Inflammatory macrophage treated with lipopolysaccharide for 1 hour (primary cell): ENCODE results near the gene RNF26.
A peak's percentile ranks its signal among the peaks of the same experiment; 100 is the strongest.

Experiments
- DNase-seq, 2 donors: peaks; one replicate each; pipeline ENCODE4 v3.0.0-alpha.2; 2020 to 2022

RNF26 gene

GRCh38 chr11:119334174-119334930, at the start of gene RNF26:
RNF26 (plus strand) TSS chr11:119334527; CDS start chr11:119335123, 596 bp downstream.
- DNase-seq: peak; percentile 96 to 99

GRCh38 chr11:119285431-119285830, 48.9 kb upstream of the RNF26 start:
- DNase-seq: no peak

- no peak for DNase-seq
Measured at GRCh38 chr11:119288219-119288618, 46.1 kb upstream of the RNF26 start.

- DNase-seq: no peak
Measured at GRCh38 chr11:119290894-119291497, 43.3 kb upstream of the RNF26 start.

DNA sequence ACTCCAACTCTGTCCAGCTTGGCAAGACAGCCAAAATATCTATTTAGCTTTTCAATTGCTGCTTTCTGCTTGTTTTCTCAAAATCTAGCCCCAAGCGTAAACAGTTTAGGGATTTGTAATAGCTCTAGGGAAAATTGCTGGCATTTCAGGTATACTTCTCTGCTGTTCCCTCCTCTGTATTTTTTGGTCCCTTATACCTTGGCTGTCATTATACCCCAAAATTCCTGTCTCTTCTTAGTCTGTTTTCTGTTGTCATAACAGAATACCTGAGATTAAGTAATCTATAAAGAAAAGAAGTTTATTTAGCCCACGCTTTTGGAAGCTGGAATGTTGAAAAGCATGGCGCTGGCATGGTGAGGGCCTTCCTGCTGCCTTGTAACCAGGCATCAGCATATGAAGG, 40.9 kb upstream of the RNF26 start:
- DNase-seq: no peak

DNA sequence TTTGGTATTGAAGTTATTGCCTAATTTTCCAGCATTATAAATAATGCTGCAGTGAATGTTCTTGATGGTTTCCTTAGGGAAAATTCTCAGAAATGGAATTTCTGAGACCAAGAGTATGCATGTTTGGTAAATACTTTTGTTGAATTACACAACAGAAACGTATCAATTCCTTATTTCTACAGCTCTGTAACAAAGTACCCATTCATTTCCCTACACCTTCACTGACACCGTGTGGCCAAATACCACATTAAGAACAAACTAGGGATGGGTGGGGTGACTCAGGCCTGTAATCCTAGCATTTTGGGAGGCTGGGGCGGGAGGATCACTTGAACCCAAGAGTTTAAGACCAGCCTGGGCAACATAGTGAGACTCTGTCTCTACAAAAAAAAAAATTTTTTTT, 39.1 kb upstream of the RNF26 start:
- no peak for DNase-seq

DNA sequence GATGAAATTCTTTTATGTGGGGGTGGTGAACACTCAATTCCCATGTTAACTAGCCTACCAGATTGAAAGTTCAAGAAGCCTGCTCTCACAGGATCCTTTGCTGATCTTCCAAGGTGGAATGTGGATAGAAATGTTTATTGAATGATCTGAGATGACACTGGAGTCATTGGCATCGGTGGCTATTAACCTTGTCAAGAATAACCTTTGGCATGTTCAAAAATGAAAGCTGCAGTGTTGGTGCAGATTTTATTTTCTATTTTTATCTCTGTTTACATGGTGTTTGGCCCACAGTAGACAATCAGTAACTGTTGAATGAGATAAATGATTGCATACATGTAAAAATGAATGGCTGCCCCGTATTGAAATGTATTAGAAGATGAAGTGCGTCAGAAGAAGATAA, 36.4 kb upstream of the RNF26 start:
- no peak for DNase-seq

GRCh38 chr11:119298726-119299125, 35.6 kb upstream of the RNF26 start:
- no peak for DNase-seq

DNA sequence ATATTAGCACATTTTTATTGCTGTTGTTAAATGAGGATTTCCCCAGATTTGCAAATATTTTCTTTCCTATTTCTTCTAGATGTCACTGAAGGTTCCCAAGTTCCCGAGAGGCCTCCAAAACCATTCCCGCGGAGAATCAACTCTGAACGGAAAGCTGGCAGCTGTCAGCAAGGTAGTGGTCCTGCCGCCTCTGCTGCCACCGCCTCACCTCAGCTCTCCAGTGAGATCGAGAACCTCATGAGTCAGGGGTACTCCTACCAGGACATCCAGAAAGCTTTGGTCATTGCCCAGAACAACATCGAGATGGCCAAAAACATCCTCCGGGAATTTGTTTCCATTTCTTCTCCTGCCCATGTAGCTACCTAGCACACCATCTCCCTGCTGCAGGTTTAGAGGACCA, 34.9 kb upstream of the RNF26 start:
- no peak for DNase-seq

DNA sequence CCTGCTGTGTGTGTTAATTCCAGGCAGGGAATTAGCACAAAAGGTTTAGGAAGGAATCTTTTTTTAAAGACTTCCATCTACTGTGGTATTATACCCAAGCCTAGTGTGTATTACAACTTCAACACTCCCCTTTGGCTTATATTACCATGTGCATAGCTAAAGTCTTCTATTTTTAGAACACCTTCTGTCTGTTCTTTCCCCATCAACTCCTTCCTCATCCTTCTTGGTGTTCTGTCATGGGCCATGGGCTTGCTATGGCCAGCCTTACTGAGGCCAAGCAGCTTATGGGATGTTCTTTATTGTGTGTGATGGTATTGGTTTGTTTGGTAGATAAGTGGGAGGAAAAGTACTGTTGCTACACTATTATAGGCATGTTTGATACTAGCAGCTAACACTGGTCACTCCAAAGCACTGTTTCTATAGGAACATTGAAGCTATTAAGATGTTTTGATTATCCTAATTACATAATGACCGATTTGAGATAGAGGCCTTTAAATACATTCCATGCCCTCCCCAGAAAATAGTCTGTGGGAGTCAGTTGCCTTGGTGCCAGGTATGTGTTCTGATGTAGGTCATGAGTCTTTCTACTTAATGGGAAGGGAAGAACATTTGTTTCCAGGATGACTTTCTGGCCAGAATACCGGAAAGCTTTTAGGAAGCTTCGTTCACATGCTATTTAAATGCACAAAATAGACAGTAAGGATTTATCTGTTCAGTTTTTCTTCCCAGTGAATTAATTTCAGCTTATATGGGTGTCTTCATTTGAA, 33.9 kb upstream of the RNF26 start:
- no peak for DNase-seq

- DNase-seq: no peak
Measured at GRCh38 chr11:119303227-119303718, 31.1 kb upstream of the RNF26 start.

- DNase-seq: peak; percentile 3 to 64
Measured at GRCh38 chr11:119305556-119306372, 28.6 kb upstream of the RNF26 start.

DNA sequence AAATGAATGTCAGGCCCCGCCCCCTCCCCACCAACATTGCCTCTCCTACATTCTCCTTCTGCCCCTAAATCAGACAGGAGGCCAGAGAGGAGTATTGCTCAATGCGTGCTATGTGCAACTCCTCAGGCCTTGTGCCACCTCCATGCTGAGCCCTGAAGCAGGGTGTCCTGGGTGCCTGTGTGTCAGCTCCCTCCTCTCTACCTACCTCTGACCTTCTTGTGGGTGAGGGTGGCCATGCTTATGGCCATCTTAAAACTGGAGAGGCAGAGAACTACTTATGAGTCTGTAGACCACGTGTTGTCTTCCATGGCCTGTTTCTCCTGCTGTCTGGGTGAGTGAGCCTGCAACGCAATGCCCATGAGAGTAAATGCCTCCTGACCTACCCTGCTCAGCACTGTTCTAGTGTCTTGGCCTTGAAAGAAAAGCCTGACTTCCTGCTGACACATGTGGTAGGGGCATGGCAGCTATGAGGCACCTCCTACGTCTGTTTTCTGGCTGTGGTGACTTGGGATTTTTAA, 27.9 kb upstream of the RNF26 start:
- DNase-seq: peak in 1 of 2 donors; percentile 55

- DNase-seq: no peak
Measured at GRCh38 chr11:119307219-119307618, 27.1 kb upstream of the RNF26 start.

GRCh38 chr11:119307974-119308373, 26.4 kb upstream of the RNF26 start:
- DNase-seq: no peak

DNA sequence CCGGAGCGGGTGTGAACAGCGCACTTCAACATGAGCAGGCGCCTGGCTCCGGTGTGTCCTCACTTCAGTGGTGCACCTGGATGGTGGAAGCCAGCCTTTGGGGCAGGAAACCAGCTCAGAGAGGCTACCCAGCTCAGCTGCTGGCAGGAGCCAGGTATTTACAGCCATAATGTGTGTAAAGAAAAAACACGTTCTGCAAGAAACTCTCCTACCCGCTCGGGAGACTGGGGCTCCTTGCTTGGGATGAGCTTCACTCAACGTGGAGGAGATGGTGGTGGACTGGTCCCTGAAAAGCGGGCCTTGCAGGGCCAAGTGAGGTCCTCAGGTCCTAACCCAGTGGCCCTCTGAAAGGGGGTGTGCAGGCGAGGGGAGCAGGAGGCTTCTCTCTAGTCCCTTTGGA, 24.9 kb upstream of the RNF26 start:
- no peak for DNase-seq

- no peak for DNase-seq
Measured at GRCh38 chr11:119309953-119310681, 24.2 kb upstream of the RNF26 start.

- no peak for DNase-seq
Measured at GRCh38 chr11:119310682-119311052, 23.7 kb upstream of the RNF26 start.

DNA sequence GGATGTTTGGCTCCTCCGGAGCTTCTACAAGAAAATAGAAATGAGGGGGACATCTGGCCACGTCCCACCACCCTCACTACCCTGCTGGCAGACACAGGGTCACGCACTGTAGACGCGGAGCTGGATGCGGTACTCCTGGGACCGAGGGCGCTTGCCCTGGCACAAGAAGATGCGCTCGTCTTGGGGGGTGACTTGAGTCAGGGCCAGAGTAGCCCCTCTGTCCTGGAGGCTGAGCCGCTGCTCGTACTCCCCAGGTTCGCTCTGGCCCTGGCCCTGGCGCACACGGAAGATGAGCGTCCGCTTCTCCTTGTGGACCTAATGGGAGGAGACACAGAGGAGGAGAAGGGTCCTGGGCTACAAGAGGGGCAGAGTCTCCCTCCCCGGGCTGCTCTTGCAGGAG, 19.6 kb upstream of the RNF26 start:
- no peak for DNase-seq

DNA sequence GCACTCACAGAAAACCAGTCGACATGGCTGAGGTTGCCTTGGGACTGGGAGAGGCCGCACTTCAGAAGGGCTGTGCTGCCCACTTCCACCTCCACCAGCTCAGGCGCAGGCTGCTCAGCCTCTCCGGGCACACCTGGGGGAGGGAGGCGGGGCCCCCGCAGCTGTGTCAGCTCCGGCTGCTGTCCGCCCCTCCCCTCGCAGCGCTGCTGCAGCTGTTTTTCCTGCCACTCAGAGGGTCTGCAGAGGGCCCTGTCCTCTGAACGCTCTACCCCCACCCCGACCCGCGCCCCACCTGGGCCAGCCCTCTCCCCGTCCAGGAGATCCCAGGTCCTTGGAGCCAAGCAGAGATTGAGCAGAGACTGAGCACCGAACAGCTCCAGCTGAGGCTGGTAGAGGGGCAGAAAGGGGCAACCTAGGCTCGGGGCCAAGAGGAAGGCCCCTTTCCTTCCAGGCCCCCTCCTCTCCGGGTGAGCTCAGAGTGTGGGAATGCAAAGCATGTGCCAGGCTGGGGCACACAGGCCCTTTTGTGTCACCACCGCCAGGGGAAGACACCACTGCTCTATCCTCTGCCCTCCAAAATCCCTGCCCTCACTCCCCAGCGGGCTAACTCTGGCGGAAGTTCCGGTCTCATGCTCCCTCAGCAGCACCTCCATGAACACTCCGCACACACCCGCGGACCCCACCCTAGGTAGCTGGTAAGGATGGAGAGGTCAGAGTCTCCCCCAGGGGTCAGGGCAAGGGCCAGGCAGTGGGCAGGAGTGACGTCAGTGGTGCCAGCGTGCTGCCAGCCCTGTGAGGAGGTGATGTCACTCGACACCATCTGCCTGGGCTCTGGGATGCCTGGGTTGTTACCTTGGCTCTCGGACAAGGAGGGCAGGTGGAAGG, 19.0 kb upstream of the RNF26 start:
- peak in 1 of 2 donors; percentile 12 for DNase-seq
